Forelimb muscle (tissue), 1 donor: Measurements from ENCODE around the gene CPA4. TPM values are rescaled to one million over a fixed set of nuclear protein-coding genes. Genes with fewer than 3 reads are reported as not detected.

ENCODE experiments used
- DNase-seq: peaks from one replicate; pipeline ENCODE4 v3.0.0-alpha.2; 2013; ENCODE audit warnings: low read depth
- polyA plus RNA-seq: library from polyadenylated mRNA; unstranded; fragments of 120-200 nt; gene quantifications from one replicate; pipeline ENCODE4 v1.2.1, GENCODE V29; 2013; ENCODE audit not compliant: insufficient read length

Gene CPA4
- polyA plus RNA-seq, 1 donor: 2.2 TPM

DNA sequence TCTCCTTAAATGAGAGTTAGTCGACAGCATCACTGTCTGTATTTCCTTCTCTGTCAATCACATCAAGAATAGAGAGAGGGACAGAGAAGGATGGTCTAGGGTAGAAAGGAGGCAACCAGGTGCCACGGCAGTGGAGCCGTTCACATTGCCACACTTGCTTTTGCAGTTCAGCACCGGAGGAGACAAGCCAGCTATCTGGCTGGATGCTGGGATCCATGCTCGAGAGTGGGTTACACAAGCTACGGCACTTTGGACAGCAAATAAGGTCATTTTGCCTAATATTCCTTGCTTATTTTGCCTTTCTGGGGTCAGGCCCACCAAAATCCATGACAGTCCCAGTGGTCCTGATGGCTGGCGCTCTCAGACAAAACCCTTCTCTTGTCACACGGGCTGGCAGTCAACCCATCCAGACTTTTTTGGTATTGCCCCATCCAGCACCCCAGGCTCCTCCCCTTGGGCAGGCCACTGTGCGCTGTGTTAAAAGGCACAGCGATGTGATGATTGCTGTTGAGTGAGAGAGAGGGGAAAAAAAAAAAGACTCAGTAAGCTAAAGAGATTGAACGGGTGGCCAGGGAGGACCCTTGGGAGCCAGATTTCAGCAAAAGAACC, 17.9 kb upstream of the CPA4 start:
- no peak for DNase-seq

DNA sequence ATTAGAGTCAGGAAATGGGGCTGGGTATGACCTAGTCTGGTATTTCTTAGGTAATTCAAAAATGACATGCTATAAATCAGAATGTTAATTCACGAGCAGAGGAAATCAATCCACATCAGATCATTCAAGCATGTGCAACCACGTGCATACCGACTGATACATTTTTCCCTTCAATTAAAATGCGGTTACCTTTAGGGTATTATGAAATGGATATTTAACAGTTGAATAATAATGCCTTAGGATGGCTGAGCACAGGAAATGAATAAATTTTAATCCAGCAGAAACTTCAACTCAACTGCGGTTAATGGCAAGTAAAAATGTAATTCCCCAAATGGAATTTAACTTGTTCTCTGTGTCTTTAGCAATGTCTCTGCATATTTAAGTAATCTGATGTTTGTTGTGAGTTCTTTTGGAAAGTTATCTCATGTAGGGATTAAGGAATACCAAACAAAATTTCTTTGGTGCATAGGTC, 17.1 kb upstream of the CPA4 start:
- no peak for DNase-seq

DNA sequence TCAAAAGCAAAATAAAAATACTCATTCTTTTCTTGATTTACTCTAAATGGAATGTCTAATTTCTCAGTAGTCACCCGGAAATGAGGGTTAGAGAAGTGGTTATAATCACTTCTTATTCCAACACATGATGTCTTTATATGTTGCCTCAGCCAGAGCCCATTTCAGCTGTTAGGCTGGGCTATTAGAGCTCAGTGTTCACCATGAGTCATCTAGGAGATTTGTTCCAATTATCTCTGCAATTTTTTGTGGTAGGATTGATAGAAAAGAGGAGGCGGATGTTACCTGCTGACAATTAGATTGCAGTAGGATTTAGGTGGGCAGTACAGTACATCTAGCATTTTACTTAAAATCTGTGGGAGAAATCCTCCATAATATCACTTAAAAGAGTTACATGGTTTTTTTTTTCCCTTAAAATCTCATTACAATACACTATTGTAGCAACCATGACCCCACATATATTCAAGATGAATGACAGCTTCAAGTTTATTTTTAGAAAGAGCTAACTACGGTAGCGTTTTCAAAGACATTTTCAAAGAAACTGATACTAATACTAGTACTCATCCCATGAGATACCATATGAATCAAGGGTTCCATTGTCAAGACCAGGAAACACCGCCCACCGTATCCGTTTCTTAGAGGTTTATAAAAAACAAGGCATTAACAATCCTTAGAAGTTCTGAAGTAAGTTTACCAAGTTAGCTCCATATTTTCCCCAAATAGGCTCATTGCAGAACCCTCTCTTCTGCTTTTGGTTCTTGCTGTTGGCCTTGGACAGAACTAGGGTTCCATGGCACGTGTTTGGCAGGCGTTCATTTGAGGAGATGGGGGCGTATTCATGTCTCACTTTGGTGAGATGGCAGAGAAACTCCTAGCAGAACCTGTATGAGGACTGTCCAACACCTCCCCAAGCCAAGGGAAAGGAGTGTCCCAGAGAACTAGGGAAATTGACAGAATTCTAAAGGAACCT, 15.9 kb upstream of the CPA4 start:
- no peak for DNase-seq

DNA sequence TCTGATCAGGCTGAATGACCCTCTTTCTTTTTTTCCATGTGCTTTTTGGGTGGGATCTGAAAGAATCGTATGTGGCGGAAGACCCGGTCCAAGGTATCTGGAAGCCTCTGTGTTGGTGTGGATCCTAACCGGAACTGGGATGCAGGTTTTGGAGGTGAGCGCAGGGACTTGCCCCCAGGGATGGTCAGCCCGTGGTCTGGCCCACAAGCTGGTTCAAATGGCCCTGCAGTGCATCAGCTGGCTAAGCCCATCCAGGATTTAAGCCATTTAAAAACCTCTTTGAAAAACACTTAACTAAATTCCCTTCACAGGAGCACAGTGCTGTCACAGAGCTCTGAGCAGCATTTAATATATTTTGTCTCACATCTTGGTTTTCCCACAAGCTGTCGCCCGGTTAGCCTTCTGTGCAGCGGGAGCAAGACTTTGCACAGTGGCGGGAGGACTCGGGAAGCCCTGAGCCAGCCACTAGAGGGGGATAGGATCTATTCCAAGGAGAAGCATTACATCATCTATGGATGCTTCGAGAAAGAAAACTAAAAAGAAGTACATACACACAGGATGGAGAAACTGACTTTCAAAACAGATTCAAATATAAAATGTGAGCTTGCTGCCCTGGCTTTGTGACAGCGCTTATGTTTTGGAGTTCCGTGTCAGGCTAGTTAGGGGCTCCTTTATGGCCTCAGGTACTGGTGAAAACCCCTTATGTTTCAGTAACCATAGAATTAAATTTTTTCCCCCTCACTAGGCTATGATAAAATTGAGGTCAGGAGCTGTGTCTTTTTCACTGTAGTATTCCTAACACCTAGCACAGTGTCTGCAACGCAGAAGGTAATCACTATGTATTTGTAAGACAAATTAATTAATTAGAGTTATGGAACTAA, 15.0 kb upstream of the CPA4 start:
- no peak for DNase-seq

DNA sequence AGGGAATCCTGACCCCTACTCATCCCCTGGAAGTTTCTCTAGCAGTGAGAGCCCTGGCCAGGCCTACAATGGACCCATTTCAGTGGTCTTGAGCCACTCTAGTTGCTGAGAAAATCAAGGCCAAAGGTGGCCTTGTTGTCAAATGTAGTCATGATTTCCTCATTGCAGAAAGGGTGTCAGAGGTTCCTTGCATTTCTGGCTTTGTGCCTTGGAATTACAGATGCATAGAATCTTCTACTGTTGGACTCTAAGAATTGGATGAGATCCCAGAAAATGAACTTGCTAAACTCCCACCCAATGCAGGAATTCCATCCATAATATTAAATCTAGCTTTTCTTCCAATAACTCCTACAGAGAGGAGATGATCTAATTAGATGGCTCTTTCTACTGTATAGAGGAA, 14.1 kb upstream of the CPA4 start:
- peak; percentile 96 for DNase-seq

DNA sequence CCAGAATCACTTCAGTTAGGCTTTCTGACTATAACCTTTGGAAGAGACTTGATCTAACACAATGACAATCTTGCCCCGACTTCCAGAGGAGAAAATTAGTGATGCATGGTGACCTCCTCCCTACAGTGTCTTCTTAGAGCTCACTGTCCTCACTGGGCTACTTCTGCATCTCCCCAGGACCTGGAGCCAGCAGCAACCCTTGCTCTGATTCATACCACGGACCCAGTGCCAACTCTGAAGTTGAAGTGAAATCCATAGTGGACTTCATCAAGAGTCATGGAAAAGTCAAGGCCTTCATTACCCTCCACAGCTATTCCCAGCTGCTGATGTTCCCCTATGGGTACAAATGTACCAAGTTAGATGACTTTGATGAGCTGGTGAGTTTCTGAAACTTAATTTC, 13.7 kb upstream of the CPA4 start:
- no peak for DNase-seq

DNA sequence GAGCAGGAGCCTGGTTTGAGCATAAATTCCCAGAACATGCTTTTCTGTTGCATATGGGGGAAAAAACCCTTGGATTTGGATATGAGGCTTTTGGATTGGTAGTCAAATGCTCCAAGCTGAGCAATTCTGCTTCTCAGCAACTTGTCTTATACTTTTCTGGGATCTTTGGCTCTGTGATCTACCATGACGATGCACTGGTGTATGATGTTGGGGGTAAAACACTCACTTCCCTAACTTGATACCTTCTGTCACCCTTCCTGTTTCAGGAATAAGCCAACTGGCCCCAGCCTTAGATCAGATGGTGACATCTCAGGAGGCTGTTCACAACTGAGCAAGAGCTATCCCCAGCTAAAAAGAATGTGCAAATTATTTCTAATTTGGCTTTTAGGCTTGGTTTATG, 13.1 kb upstream of the CPA4 start:
- no peak for DNase-seq

DNA sequence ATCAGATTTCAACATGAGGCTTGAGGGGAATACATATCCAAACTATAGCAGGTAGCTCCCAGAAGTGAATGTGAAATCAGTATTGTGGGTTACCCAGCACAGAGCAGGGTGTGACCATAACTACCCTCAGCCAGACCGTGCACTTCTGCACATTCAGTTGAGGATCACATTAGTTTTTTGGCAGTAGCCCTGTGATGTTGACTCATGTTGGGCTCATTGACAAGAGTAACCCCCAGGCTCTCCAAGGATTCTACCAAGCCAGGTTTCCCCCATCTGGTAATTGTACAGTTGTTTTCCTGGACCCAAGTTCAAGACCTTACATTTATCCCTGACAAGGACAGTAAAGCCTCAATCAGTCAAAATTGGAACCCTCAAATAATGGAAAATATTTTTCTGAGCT, 11.7 kb upstream of the CPA4 start:
- DNase-seq: peak; percentile 91

DNA sequence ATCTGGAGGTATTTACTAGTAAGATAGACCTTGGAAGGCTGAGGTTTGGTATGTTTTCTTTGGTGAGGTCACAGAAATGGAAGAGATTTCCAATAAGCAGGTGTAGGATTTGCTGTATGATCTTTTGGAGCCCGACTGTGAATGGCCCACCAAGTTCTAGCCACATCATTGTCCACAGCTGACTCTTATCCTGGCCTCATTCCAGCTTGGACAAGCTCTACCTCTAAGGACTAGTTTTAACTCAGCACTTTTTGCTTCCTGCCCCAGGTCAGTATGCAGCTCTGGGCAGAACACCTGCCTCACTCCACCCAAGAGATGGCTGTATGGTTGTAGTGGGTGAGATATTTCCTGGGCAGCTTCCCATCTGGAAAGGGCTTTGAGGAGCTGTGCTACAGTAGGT, 6.1 kb upstream of the CPA4 start:
- DNase-seq: no peak

DNA sequence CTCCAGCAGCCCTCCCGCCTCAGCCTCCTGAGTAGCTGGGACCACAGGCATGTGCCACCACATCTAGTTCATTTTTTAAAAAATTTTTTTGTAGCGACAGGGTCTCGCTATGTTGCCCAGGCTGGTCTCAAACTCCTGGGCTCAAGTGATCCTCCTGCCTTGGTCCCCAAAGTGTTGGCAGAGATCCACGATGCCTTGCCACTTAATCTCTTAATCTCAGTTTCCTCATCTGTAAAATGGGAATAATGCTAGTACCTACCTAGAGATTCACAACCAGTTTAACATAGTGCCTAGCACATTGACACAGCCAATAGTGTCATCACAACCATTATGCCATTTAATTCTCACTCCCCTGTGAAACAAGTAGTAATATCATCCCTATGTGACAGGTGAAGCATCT, 4.8 kb upstream of the CPA4 start:
- no peak for DNase-seq

DNA sequence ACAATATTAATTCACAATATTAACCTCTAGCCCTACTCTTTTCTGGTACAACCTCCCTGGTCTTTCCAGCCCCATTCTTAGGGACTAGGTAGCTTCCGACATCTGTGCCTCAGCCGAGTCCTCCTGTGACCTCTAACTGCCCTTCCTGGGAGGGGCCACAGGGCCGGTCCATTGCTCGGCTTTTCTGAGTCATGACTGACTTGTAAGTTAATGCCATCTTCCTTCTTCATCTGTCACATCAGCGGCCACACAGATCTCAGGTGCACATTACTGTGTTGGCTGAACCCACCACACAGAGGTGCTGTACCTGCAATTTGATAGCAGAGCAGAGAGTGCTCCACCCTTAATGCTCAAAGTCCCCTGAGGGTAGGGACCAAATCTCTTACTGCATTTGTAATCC, 4.1 kb upstream of the CPA4 start:
- DNase-seq: no peak

DNA sequence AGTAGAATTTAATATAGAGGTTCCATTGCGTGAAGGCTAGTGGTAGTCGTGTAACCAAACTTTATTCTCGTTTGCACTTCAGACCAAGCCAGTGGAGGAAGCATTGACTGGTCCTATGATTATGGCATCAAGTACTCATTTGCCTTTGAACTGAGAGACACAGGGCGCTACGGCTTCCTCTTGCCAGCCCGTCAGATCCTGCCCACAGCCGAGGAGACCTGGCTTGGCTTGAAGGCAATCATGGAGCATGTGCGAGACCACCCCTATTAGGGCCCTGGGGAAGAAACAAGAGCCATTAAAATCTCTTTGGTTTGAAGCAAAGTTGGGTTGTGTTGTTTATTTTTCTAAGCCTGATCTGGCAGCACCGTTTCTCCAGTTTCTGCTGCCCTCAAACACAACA, 3.5 kb upstream of the CPA4 start:
- no peak for DNase-seq

DNA sequence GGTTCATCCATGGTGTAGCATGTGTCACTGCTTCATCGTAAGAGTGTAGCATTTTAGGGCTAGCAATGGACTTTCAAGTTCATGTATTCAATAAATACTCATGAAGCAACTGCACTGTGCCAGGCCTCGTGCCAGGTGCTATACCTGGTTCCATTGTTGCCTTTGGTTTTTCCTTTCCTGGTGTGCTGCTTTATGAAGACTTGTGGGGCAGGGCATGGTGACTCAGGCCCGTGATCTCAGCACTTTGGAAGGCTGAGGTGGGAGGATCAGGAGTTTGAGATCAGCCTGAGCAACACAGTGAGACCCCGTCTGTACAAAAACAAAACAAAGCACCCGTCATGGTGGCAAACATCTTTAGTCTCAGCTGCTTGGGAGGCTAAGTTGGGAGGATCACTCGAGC, 2.2 kb upstream of the CPA4 start:
- DNase-seq: no peak

DNA sequence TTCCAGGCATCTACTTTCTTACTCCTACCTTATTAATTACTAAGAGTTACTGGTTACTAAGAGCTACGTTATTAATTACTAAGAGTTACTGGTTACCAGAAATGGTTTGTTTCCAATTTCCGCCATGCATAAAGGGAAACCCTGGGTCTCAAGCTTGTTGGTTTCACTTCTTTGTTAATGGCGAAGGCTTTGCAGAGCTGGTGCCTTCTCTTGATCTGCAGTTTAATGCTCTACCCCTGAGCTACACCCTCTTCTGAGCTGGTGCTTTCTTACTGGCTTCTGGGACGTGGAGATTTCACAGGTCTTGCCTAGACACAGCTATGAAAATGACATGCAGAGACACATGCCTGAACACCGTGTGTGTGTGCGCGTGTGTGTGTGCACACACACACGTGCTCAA, 560 bp downstream of the CPA4 start:
- no peak for DNase-seq

DNA sequence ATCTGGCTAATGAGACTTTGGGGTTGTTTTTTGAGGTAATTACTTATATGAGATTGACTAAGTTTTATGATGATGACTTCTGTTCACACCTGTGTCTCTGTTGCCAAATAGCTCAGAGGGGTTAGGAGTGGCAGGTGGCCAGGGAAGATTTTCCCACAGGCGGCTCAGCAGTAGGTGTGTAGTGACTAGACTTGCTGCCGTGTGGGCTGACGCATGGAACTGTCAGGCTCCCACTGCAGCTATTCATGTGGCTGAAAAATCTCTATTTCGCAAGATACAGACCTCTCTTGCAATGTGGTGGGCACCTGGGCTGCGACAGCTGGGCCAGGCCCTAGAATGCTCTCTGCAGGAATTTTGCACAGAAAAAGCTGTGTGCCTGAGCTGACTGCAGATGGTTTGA, 1.4 kb downstream of the CPA4 start:
- DNase-seq: no peak

DNA sequence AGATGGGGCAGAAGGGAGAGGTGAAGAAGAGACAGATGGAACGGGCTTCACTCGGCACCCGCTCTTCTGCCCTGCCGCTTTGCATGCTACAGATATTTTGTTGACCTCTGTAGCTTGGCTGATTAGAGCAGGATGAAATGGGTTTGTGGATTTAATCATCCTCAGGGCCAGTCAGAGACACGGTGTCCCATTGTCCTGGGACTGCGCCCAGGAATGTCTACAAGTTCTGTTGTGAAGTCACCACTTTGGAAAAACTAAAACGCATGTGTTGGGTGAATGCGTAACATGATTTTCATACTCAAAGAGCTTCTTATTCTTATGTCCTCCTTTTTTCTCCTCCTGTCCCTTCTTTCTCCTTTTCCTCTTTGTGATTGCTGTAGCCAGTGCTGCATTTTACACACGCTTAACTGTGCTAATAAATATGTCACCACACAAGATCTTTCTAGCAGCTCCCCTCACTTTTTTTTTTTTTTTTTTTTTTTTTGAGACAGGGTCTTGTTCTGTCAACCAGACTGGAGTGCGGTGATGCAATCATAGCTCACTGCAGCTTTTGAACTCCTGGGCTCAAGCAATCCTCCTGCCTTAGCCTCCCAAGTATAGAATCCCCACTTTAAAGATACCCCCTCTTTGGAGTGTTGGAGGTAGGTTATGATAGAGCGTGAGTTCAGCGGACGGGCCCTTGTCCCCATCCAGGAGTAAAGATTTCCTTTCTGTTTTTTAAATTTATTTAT, 3.4 kb downstream of the CPA4 start:
- DNase-seq: no peak

DNA sequence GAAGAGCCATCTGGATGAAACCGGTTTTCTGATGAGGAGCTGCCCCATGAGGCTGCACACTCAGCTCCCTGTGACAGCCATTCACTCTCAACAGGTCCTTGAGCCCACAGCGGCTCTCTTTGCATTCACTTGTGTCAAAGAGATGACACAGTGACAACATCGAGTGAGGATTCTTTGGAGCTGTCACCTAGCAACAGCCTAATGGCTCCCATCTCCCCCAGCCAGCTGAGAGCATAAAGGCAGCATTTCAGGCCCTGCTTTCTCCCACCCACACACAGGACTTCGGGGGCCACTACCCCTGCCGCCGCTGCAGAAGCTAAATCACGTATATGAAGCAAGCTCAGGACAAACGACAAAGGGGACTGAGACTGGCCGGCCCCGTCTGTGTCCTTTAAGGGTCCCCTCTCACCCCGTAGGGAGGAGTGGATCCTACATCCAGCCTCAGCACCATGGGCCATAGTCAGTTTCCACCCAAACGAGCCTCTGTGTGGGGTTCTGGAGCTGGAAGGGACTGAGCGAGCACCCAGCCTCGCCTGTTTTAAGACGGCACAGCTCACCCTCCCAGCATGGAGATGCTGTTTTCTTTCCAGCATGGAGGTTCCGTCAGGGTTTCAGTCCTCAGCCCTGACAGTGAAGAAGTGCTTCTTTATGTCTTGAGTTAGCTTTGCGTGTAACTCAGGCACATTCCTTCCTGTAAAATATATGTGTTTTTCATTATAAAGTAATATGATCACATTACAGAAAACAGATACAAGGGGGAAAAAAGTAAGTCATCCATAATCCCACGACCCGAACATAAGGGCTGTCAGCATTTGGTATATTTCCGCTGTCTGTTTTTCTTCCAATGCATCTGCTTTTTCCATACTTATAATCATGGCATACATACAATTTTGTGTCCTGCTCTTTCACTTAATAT, 4.9 kb downstream of the CPA4 start:
- peak; percentile 87 for DNase-seq

DNA sequence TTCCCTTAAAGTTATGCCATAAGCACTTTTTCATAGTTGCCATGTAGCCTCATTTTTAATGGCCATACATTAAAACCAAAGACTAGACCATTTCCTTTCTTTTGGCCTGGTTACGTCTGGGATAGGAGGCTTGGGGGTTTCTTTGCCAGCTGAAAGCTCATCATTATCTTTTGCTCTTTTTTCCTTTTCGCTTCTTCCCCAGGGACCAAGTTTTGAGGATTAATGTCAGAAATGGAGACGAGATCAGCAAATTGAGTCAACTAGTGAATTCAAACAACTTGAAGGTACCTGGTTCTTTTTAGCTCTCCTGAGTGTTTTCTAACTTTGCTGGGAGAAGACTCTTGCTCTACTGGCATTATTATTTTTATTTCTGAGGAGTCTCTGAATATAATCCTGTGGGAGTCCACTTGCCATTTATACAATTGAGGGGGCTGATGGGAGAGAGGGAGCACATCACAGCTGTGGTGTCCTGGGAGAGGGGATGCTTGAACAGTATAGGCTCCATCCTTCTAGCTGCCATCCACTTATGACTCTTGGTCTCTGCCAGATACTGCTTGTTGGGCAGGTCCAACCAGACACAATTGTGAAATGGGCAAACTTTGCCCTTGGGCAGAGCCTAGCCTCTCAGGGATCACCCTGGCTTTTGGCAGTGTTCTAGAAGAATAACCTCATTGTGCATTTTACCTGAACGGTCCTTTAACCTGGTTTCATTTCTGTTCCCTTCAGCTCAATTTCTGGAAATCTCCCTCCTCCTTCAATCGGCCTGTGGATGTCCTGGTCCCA, 5.8 kb downstream of the CPA4 start:
- no peak for DNase-seq

DNA sequence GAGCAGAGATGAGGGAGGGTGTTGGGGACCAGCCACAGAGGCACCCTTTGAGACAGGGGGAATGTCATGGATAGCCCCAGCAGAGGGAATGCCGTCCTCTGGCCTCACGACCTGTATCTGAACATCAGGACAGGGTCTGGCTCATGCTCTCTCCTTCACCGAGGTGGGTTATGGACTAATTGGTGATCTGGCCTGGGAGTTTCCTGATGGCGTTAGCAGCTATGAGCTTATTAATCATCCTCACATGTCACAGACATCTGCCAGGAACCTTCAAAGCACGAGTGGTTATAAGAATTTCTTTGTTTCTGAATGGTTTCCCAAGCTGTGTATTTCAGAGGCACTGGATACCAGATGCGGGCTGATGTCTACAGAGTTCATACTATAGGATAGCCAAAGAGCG, 6.9 kb downstream of the CPA4 start:
- DNase-seq: no peak
